HCT116 (cell line): ENCODE measurements around the gene NME2. TPM values are rescaled to one million over a fixed set of nuclear protein-coding genes. Genes with fewer than 3 reads are reported as not detected.

ENCODE experiments used
- ATAC-seq: fragments of 200-7000 bp; cut with Tn5 transposase; 2 replicates; pipeline ENCODE4 v1.9.1; 2020; ENCODE audit warnings: mild to moderate bottlenecking, moderate library complexity
- BruUV-seq: library from RNA; stranded (reverse); fragments of 400-500 nt; replicated peaks from 2 replicates; lab custom pipeline; 2021; lab: Mats Ljungman, UMichigan
- CTCF ChIA-PET: fragments of 300-600 bp; sonication (Branson Sonifier 250); formaldehyde crosslinking; loops from one replicate; lab custom pipeline; 2021; ENCODE audit warnings: antibody characterized with exemption; lab: Charles Lee
- POLR2A ChIA-PET: fragments of 300-600, 350-600 bp; sonication (Branson Sonifier 250); formaldehyde crosslinking; loops from one replicate; lab custom pipeline; 2021; ENCODE audit warnings: antibody characterized with exemption; lab: Charles Lee
- RAD21 ChIA-PET, 2 experiments: fragments of 300-600 bp; sonication (Branson Sonifier 250); formaldehyde crosslinking; loops; one replicate each; lab custom pipeline; 2023; ENCODE audit warnings: low total read pairs in 2 of 2; ENCODE audit not compliant: uncharacterized antibody in 2 of 2, unreplicated experiment in 2 of 2, low non-redundant PET in 1 of 2; lab: Charles Lee
- DNase-seq: peaks from one replicate; pipeline ENCODE4 v3.0.0-alpha.2; 2010; ENCODE audit warnings: low read depth, low spot score
- H2AFZ ChIP-seq: fragments of 200-600 bp; shearing (Covaris generic), sonication (generic); 2 replicates; pipeline ENCODE4 v1.6.1; 2017; ENCODE audit warnings: low read depth, mixed run types, mixed read lengths, antibody characterized with exemption, low read length; ENCODE audit not compliant: poor library complexity, severe bottlenecking
- H3K27ac ChIP-seq: 2 replicates; pipeline ENCODE4 v1.5.1; 2012; ENCODE audit warnings: low read depth, low read length
- H3K27me3 ChIP-seq: fragments of 200-600 bp; sonication (generic); 2 replicates; pipeline ENCODE4 v1.6.1; 2016; ENCODE audit warnings: mixed run types, low read length, mixed read lengths; ENCODE audit not compliant: insufficient read depth
- H3K36me3 ChIP-seq, 2 experiments: fragments of 200-500 bp in 1 of 2; fragments of 200-600 bp in 1 of 2; sonication (Bioruptor generic) in 1 of 2; sonication (generic) in 1 of 2; 2 replicates each; pipeline versions ENCODE4 v1.5.1 to v1.6.1; 2014 to 2016; ENCODE audit warnings: low read length in 2 of 2, inconsistent platforms in 1 of 2, mixed read lengths in 1 of 2, mixed run types in 1 of 2; ENCODE audit not compliant: insufficient read depth in 2 of 2, control insufficient read depth in 1 of 2
- H3K4me1 ChIP-seq, 2 experiments: fragments of 200-600 bp in 1 of 2; sonication (generic) in 1 of 2; 2 replicates each; pipeline versions ENCODE4 v1.5.1 to v1.6.1; 2012 to 2017; ENCODE audit warnings: low read length in 2 of 2, inconsistent platforms in 1 of 2, mild to moderate bottlenecking in 1 of 2, mixed read lengths in 1 of 2, mixed run types in 1 of 2, moderate library complexity in 1 of 2; ENCODE audit not compliant: insufficient read depth in 2 of 2, control insufficient read depth in 1 of 2
- H3K4me2 ChIP-seq: fragments of 200-600 bp; sonication (generic); 2 replicates; pipeline ENCODE4 v1.6.1; 2017; ENCODE audit warnings: mixed run types, low read length, mixed read lengths
- H3K4me3 ChIP-seq, 2 experiments: fragments of 200-600 bp in 1 of 2; sonication (generic) in 1 of 2; replicated peaks in 1 of 2; 2 replicates each; pipeline ENCODE4 v1.5.1; 2011 to 2016; ENCODE audit warnings: low read length in 2 of 2, control low read depth in 1 of 2, low read depth in 1 of 2, mild to moderate bottlenecking in 1 of 2, mixed read lengths in 1 of 2, mixed run types in 1 of 2
- H3K79me2 ChIP-seq: fragments of 200-600 bp; sonication (generic); 2 replicates; pipeline ENCODE4 v1.6.1; 2017; ENCODE audit warnings: mild to moderate bottlenecking, mixed run types, low read length, moderate library complexity, mixed read lengths; ENCODE audit not compliant: insufficient read depth
- H3K9ac ChIP-seq: fragments of 200-600 bp; sonication (generic); 2 replicates; pipeline ENCODE4 v1.6.1; 2016; ENCODE audit warnings: low read length, mixed read lengths
- H3K9me2 ChIP-seq: fragments of 200-600 bp; sonication (generic), shearing (Covaris generic); 2 replicates; pipeline ENCODE4 v1.6.1; 2017; ENCODE audit warnings: mixed run types, mild to moderate bottlenecking, moderate library complexity; ENCODE audit not compliant: insufficient read depth
- H3K9me3 ChIP-seq, 2 experiments: fragments of 200-500 bp in 1 of 2; fragments of 200-600 bp in 1 of 2; sonication (Bioruptor generic) in 1 of 2; sonication (generic) in 1 of 2; 2 replicates each; pipeline ENCODE4 v1.6.1; 2014 to 2017; ENCODE audit warnings: low read length in 2 of 2, mixed read lengths in 2 of 2, inconsistent platforms in 1 of 2, low read depth in 1 of 2, mild to moderate bottlenecking in 1 of 2, mixed run types in 1 of 2, moderate library complexity in 1 of 2; ENCODE audit not compliant: control insufficient read depth in 1 of 2, insufficient read depth in 1 of 2
- H4K20me1 ChIP-seq: fragments of 200-600 bp; sonication (generic), shearing (Covaris generic); 2 replicates; pipeline ENCODE4 v1.6.1; 2017; ENCODE audit warnings: mixed run types, mild to moderate bottlenecking, moderate library complexity; ENCODE audit not compliant: insufficient read depth
- CBX3 ChIP-seq: IDR thresholded peaks from 2 replicates; pipeline ENCODE4 v1.6.1; 2012; ENCODE audit warnings: low read depth
- EZH2 ChIP-seq: fragments of 200-600 bp; sonication (generic); IDR thresholded peaks from 2 replicates; pipeline ENCODE4 v1.6.1; 2017; ENCODE audit warnings: antibody characterized with exemption, mixed run types
- POLR2A ChIP-seq: IDR thresholded peaks from 2 replicates; pipeline ENCODE4 v1.7.0; 2011; ENCODE audit warnings: borderline replicate concordance; ENCODE audit not compliant: insufficient read depth, insufficient read length; ENCODE audit errors: extremely low read depth
- RAD21 ChIP-seq: IDR thresholded peaks from 2 replicates; pipeline ENCODE4 v1.6.1; 2012; ENCODE audit warnings: low read depth, mild to moderate bottlenecking
- TCF7L2 ChIP-seq: IDR thresholded peaks from 2 replicates; pipeline ENCODE4 v1.7.0; 2011; ENCODE audit warnings: borderline replicate concordance, inconsistent platforms; ENCODE audit not compliant: insufficient read depth, insufficient read length; ENCODE audit errors: extremely low read depth
- intact Hi-C: fragments of 100-400 bp; cut with micrococcal nuclease; formaldehyde crosslinking; loops from 2 replicates; pipeline ENCODE4 v1.10.0; 2022
- total RNA-seq: library from RNA; stranded (reverse); gene quantifications from one replicate; pipeline ENCODE4 v1.2.1, GENCODE V29; 2021; ENCODE audit not compliant: unreplicated experiment
- TF ChIP-seq, protein P1 (sequence below): IDR thresholded peaks from 2 replicates; pipeline ENCODE4 v1.6.1; 2012

The NME2 gene
- total RNA-seq, 1 experiment from 2014 or later = 1,287 TPM

DNA sequence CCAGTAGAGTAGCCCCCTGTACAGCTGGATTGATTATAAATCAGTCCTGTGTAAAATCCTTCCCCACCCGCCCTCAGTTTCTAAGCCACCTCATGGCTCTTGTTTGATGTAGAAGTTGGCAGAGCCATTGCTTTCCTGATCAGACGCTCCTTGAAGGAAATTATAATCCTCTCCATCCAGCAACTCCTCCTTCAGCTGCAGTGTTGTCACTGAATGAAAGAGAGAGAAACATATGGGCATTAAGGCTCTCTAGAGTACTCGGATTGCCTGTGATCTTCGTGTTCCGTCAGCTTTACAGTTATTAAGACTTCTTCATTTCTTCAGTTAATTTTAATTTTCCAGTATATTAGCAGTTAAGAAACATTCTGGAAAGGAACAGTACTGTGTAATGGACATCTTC is 14.3 kb downstream of the NME2 start:
- H3K4me1 ChIP-seq = no peaks in the 10 kb centered on the region
- no peak for ATAC-seq
- H3K27me3 ChIP-seq = no peaks in the 10 kb centered on the region
- H3K9me2 ChIP-seq = no peaks in the 10 kb centered on the region
- H3K9ac ChIP-seq = no peak overlapping the region
- H3K79me2 ChIP-seq = peaks cover 4% of the 10 kb centered on the region; the same call in 1 of the 2 replicates
- peaks cover 25 to 31% of the 10 kb centered on the region in 2 experiments; a peak in 3 of 4 replicates for H3K36me3 ChIP-seq
- no peak for TF ChIP-seq EZH2
- no peak for TF ChIP-seq RAD21
- TF ChIP-seq, all 23 proteins: peak for 0
- RAD21 ChIA-PET = no interaction called here
- H3K4me3 ChIP-seq = no peak overlapping the region
- H2AFZ ChIP-seq = no peak overlapping the region
- no peaks in the 10 kb centered on the region for H4K20me1 ChIP-seq
- no peaks in the 10 kb centered on the region for H3K9me3 ChIP-seq
- H3K27ac ChIP-seq = no peak overlapping the region
- H3K4me2 ChIP-seq = no peak overlapping the region
- POLR2A ChIA-PET = interaction anchor here (0.8 to 0.9 kb wide), 2 partner anchors 16 to 552 kb away, joined by 3 to 6 read pairs; no protein-coding TSS in a partner anchor
- no TSS peak for BruUV-seq
- no peak for DNase-seq
- intact Hi-C loops = no loop called here
- CTCF ChIA-PET = interaction anchor here (0.7 to 1.0 kb wide), 2 partner anchors 27 to 224 kb away, joined by 3 to 4 read pairs; partner anchors contain the start of gene NME1

DNA sequence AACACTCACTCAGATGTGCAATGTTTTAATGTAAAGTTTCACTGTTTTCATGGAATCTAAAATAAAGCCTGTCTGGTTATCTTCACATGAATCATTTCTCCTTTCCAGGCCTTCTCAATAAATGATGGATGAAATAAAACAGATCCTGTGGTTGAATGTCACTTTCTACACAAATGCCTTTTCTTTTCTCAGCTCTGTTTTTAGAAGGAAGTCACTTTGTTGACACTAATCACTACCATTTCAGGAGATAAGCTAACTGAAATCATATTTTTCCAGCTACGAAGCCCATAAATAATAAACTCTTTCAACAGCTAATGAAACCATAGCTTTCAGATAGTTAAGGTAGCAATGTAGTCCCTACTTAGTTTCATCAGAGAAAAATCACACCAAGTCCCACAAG is 17.9 kb downstream of the NME2 start:
- no peak for DNase-seq
- RAD21 ChIA-PET = no interaction called here
- no peaks in the 10 kb centered on the region; the same call in 1 of the 2 replicates for H3K79me2 ChIP-seq
- H3K4me3 ChIP-seq = no peak overlapping the region
- no peaks in the 10 kb centered on the region for H3K9me3 ChIP-seq
- H3K4me2 ChIP-seq = no peak overlapping the region
- no peaks in the 10 kb centered on the region for H3K4me1 ChIP-seq
- intact Hi-C loops = no loop called here
- no peak overlapping the region for H2AFZ ChIP-seq
- TF ChIP-seq CBX3 (no peak), TCF7L2 (no peak), POLR2A (no peak)
- TF ChIP-seq, protein P1, sequence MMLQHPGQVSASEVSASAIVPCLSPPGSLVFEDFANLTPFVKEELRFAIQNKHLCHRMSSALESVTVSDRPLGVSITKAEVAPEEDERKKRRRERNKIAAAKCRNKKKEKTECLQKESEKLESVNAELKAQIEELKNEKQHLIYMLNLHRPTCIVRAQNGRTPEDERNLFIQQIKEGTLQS = no peak
- no peaks in the 10 kb centered on the region for H3K9me2 ChIP-seq
- POLR2A ChIA-PET = no interaction called here
- peaks cover 39 to 41% of the 10 kb centered on the region in 2 experiments; a peak in 3 of 4 replicates for H3K36me3 ChIP-seq
- H4K20me1 ChIP-seq = no peaks in the 10 kb centered on the region
- ATAC-seq = no peak
- H3K27ac ChIP-seq = no peak overlapping the region
- no peaks in the 10 kb centered on the region for H3K27me3 ChIP-seq
- no TSS peak for BruUV-seq
- CTCF ChIA-PET = no interaction called here
- no peak overlapping the region for H3K9ac ChIP-seq
